Pancreas (tissue), 10 donors: ENCODE measurements around the gene EFTUD2. TPM values are rescaled to one million over a fixed set of nuclear protein-coding genes. Genes with fewer than 3 reads are reported as not detected.
"Not testable (repeated sequence)": the region's sequence is repeated elsewhere in the genome, so short reads cannot be mapped to it uniquely, and the experiment has no call there.

ENCODE experiments used
- ATAC-seq, 4 donors: fragments of 200-7000 bp; cut with Tn5 transposase; one replicate each; pipeline versions ENCODE4 v1.8.0 to v1.9.1; 2020; ENCODE audit warnings: mild to moderate bottlenecking in 4 of 4, moderate library complexity in 4 of 4
- DNase-seq, 6 donors: peaks; one replicate each; pipeline ENCODE4 v3.0.0-alpha.2; 2020
- FAIRE-seq: peaks from 2 replicates; lab custom pipeline; 2012; peaks lifted over from hg19 to GRCh38; lab: Jason Lieb, UNC
- H3K27ac ChIP-seq, 4 donors: fragments of 200-600 bp; sonication (generic); 1 replicate in 3 of 4; 2 replicates in 1 of 4; pipeline versions ENCODE4 v1.5.0 to v1.8.0; 2020
- H3K27me3 ChIP-seq, 4 donors: fragments of 200-600 bp; one replicate each; pipeline ENCODE4 v1.8.0; 2021
- H3K36me3 ChIP-seq, 3 donors: fragments of 200-600 bp; sonication (generic) in 1 of 3; one replicate each; pipeline versions ENCODE4 v1.5.0 to v1.8.0; 2020 to 2021
- H3K4me1 ChIP-seq, 3 donors: fragments of 200-600 bp; one replicate each; pipeline ENCODE4 v1.8.0; 2021
- H3K4me3 ChIP-seq, 4 donors: fragments of 200-600 bp; sonication (generic) in 2 of 4; one replicate each; pipeline versions ENCODE4 v1.5.0 to v1.8.0; 2020 to 2021
- H3K9me3 ChIP-seq, 4 donors: fragments of 200-600 bp; one replicate each; pipeline ENCODE4 v1.8.0; 2021
- CTCF ChIP-seq, 4 donors: fragments of 200-600 bp; sonication (generic) in 3 of 4; IDR thresholded peaks; one replicate each; pipeline versions ENCODE4 v1.5.0 to v1.8.0; 2021; ENCODE audit warnings: antibody characterized with exemption in 4 of 4
- WGBS, 2 donors: extraction: QIAGEN DNeasy Blood & Tissue Kit; methylation state at CpG; one replicate each; pipeline ENCODE4 v1.1.7; 2013; 5-methylcytosine and 5-hydroxymethylcytosine counted together
- intact Hi-C, 3 donors: fragments of 100-400 bp; cut with DNase I; formaldehyde crosslinking; loops; one replicate each; pipeline versions ENCODE4 v1.11.1 to v1.14.2; 2022
- polyA plus RNA-seq, 2 donors: library from polyadenylated mRNA; stranded (reverse); fragments of 200-250 nt; gene quantifications; one replicate each; pipeline ENCODE4 v1.2.3, GENCODE V29; 2013
- total RNA-seq, 6 donors: library from RNA; stranded (reverse); fragmentation: NEBNext Ultra II Directional in 4 of 6; extraction: Animal tissue kit (Norgen Biotek cat#: 25700) in 4 of 6; gene quantifications; one replicate each; pipeline versions ENCODE4 v1.2.1 to v1.2.4, GENCODE V29; 2021 to 2023
- donor health status: healthy with polysubstance abuse.
- donor health status: DM: no; HTN: no; CAD: no; lungs with moderate emphysema.
- donor health status: DM: no; HTN: no; CAD: no.
- donor health status: control.
- donor health status: control.
- donor health status: Bipolar disorder and iron deficiency.
- donor health status: DM: yes; HTN: yes; CAD: no.
- donor health status: DM: no; HTN: no; CAD: no.
- donor health status: DM: no; HTN: no; CAD: no.
- donor health status: DM: yes; HTN: yes; CAD: no.

The EFTUD2 gene
- total RNA-seq, result 10 to 100 TPM; 26.3 to 42.7 (median 38.8) TPM
- polyA plus RNA-seq, result 10 to 100 TPM; 18.8 to 25.8 TPM

DNA sequence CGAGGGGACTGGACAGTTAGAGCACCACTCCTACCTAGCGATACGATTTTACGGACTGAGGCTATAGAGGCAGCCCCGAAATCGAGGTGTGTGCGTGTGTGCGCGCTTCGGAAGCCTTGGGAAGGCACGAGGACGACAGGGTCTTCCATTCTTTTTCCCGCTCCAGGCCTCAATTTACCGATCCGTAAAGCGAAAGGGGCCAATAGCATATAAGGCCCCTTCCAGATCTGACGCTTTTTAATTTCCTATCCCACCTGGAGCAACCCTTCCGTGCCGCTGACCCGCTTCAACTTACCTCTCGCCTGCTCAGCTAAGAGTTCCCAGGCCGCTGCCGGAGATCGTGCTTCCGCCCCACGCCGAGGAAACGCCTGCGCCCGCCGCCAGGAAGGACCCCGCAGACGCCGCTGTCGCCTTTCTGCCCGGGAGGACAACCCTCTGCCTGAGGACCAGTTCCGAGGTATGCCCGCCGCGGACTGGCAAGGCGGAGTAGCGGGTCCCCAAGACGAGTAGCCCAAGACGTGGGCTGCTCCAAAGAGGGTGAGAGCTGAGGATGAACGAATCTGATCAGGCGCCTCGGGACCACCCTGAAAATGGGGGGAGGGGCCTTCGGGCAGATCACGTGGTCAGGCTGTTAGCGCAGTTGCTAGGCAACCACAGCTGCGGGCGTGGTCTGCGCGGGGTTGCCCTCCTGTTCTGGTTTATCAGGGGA, at the start of gene EFTUD2:
Gene EFTUD2, minus strand, starts transcription at position 372 of the 709 bp plus-strand sequence. CDS start 4,924 bp downstream, outside the sequence.
- Histone ChIP-seq H3K9me3 (no peaks in the 10 kb centered on the region), H3K36me3 (peaks cover 0 to 1% (median 0%) of the 10 kb centered on the region in 3 donors), H3K4me1 (peaks cover 0 to 19% (median 5%) of the 10 kb centered on the region in 3 donors), H3K4me3 (peak within 1 kb of the TSS; percentile 67 to 75 (median 72)), H3K27ac (peak within 1 kb of the TSS; percentile 97 to 98 (median 98)), H3K27me3 (no peaks in the 10 kb centered on the region)
- FAIRE-seq, result no peak
- peak; percentile 87 to 96 (median 92) for DNase-seq
- WGBS, 2 donors, result 0% methylated on average over 54 of the region's 54 CpGs
- peak; percentile 96 to 98 (median 98) for ATAC-seq
- TF ChIP-seq CTCF (IDR thresholded peaks at IDR 0.05), result no peak
- intact Hi-C loops, result no loop called here

- FAIRE-seq (no peak), ATAC-seq (peak in 1 of 4 donors; percentile 8), DNase-seq (no peak)
- Histone ChIP-seq H3K9me3 (no peaks in the 10 kb centered on the region), H3K4me3 (peak overlapping the region; percentile 31 to 65 (median 56)), H3K27me3 (no peaks in the 10 kb centered on the region), H3K27ac (no peak overlapping the region), H3K4me1 (peaks cover 0 to 4% (median 4%) of the 10 kb centered on the region in 3 donors), H3K36me3 (no peaks in the 10 kb centered on the region)
- 59 to 61% methylated on average over 7 of the region's 7 CpGs for WGBS, 2 donors
- intact Hi-C loops, result no loop called here
- no peak for TF ChIP-seq CTCF (IDR thresholded peaks at IDR 0.05)
Measured at GRCh38 chr17:44948315-44948795, 49.1 kb upstream of the EFTUD2 start.

DNA sequence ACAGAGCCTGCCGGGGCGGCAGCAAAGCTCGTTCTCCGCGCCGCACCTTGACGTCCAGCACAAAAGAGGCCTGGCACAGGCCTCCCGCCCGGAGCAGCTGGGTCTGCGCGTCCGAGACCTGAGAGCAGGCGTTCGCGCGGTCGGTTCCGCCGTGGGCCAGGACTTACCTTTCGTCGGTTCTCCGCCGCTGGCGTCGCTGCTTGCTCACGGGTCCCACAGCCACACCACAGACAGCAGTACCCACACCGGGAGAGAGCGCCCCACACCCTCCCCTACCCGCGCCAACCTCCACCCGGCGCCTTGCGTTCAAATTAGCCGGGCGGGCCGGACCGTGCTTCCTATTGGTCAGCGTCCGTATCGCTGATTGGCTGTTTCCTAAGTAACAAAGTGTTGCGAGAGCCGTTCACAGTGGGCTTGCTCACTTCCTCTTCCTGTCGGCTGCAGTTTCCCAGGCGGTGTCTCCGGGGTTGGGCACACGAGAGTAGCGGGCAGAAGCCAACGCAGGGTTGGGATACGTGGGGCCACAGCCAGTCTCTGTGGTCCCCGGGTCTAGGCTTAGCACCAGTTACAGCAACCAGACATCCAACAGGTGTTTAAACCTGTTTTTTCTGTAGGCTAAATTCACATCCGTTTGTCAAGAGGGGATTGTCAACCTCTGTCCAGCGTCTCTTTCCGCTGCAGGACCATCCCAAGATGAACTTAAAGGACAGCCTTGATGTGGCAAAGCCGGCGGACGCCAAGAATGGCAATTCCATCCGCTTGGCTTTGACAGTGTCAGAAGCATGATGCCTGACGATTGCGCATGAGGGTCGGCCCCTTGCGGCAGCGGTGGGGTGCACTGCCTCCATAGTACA, 48.4 kb upstream of the EFTUD2 start, which contains the start of gene KIF18B:
Gene KIF18B, minus strand, starts transcription at position 313 of the 854 bp plus-strand sequence. CDS start 11,429 bp downstream, outside the sequence.
- intact Hi-C loops, result no loop called here
- Histone ChIP-seq H3K4me3 (peak within 1 kb of the TSS; percentile 31 to 65 (median 56)), H3K36me3 (no peaks in the 10 kb centered on the region), H3K9me3 (no peaks in the 10 kb centered on the region), H3K4me1 (peaks cover 0 to 4% (median 4%) of the 10 kb centered on the region in 3 donors), H3K27ac (peak within 1 kb of the TSS in 3 of 4 donors; percentile 33 to 62 (median 61)), H3K27me3 (no peaks in the 10 kb centered on the region)
- ATAC-seq (peak; percentile 100), DNase-seq (peak; percentile 83 to 93 (median 86)), FAIRE-seq (no peak)
- 1 to 2% methylated on average over 62 of the region's 62 CpGs for WGBS, 2 donors
- no peak for TF ChIP-seq CTCF (IDR thresholded peaks at IDR 0.05)

- not testable (repeated sequence) for H3K36me3 ChIP-seq
Measured at GRCh38 chr17:44945652-44946051, 46.4 kb upstream of the EFTUD2 start.

DNA sequence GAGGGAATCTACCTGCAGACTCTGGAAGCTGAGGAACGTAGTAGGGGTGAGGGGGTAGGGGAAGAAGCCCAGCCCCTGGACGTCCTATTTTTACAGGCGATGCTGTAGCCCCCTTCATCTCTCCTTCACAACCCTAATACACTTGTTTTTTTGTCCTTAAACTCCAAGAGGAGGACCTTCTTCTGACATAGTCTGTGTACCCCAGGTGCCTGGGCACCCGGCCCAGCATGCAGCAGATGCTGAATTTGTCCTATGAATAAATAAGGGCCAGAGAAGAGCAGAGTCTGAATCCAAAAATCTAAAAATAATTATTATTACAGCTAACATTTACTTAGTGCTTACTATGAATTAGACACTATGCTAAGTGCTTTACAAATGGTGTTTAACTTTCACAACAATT, 43.2 kb upstream of the EFTUD2 start:
- TF ChIP-seq CTCF (IDR thresholded peaks at IDR 0.05), result no peak
- peaks cover 0 to 4% (median 0%) of the 10 kb centered on the region in 3 donors for H3K4me1 ChIP-seq
- no peaks in the 10 kb centered on the region for H3K36me3 ChIP-seq
- ATAC-seq (no peak), DNase-seq (peak in 1 of 6 donors; percentile 10), FAIRE-seq (no peak)
- H3K27me3 ChIP-seq, result no peaks in the 10 kb centered on the region
- H3K27ac ChIP-seq, result no peak overlapping the region
- intact Hi-C loops, result no loop called here
- 79 to 87% methylated on average over 4 of the region's 4 CpGs for WGBS, 2 donors
- no peak overlapping the region for H3K4me3 ChIP-seq
- H3K9me3 ChIP-seq, result no peaks in the 10 kb centered on the region

More at GRCh38 chr17:44945652-44946051, 46.4 kb upstream of the EFTUD2 start:
- peak in 1 of 6 donors; percentile 3 for DNase-seq
- 94 to 96% methylated on average over 9 of the region's 10 CpGs for whole genome bisulfite sequencing, 2 donors
- H3K4me1 ChIP-seq, H3K4me3 ChIP-seq, ATAC-seq, H3K9me3 ChIP-seq, FAIRE-seq, intact Hi-C loops, H3K27me3 ChIP-seq, H3K27ac ChIP-seq: not testable (repeated sequence)
